A673 (cell line): ENCODE results near the gene PPM1F.

Source experiments
- EZH2 ChIP-seq: fragments of 200-600 bp; sonication (generic); IDR thresholded peaks from 2 replicates; pipeline ENCODE4 v1.6.1; 2017; ENCODE audit warnings: borderline replicate concordance, low read depth, mild to moderate bottlenecking, mixed read lengths, antibody characterized with exemption, low read length; ENCODE audit not compliant: poor library complexity, severe bottlenecking
- TF ChIP-seq, protein P1 (sequence below): fragments of 300-800, 200-600 bp; sonication (generic); conservative IDR thresholded peaks from 2 replicates; pipeline ENCODE4 v1.5.1; 2017; ENCODE audit warnings: low read depth, mild to moderate bottlenecking, antibody characterized with exemption, low read length, moderate library complexity, mixed read lengths

- TF ChIP-seq, protein P1, sequence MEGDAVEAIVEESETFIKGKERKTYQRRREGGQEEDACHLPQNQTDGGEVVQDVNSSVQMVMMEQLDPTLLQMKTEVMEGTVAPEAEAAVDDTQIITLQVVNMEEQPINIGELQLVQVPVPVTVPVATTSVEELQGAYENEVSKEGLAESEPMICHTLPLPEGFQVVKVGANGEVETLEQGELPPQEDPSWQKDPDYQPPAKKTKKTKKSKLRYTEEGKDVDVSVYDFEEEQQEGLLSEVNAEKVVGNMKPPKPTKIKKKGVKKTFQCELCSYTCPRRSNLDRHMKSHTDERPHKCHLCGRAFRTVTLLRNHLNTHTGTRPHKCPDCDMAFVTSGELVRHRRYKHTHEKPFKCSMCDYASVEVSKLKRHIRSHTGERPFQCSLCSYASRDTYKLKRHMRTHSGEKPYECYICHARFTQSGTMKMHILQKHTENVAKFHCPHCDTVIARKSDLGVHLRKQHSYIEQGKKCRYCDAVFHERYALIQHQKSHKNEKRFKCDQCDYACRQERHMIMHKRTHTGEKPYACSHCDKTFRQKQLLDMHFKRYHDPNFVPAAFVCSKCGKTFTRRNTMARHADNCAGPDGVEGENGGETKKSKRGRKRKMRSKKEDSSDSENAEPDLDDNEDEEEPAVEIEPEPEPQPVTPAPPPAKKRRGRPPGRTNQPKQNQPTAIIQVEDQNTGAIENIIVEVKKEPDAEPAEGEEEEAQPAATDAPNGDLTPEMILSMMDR = no peak
- no peak for TF ChIP-seq EZH2
Observed at GRCh38 chr22:21995660-21996059, 43.0 kb upstream of the PPM1F start.
